Measurements from ENCODE around the gene TMEM190. TPM values are rescaled to one million over a fixed set of nuclear protein-coding genes. Genes with fewer than 3 reads are reported as not detected.
"Not testable (repeated sequence)": the region's sequence is repeated elsewhere in the genome, so short reads cannot be mapped to it uniquely, and the experiment has no call there.

Gene TMEM190
- total and polyA plus RNA-seq, 12 donors: 0.55 to 63.0 (median 1.7) TPM; not detected in 6

- TF ChIP-seq POLR2A (IDR thresholded peaks at IDR 0.05): no peak
- Histone ChIP-seq H3K27me3 (no peaks in the 10 kb centered on the region), H3K36me3 (replicated peaks in 1 of 2) (peaks cover 0 to 36% of the 10 kb centered on the region in 2 donors), H3K4me3 (no peak overlapping the region), H3K27ac (no peak overlapping the region), H3K9me3 (replicated peaks in 1 of 3) (no peaks in the 10 kb centered on the region), H3K4me1 (replicated peaks in 1 of 2) (peaks cover 0 to 1% of the 10 kb centered on the region in 2 donors)
- intact Hi-C loops (cut with DNase I): no loop called here
- no peak for DNase-seq
- WGBS, 4 donors: 89 to 91% (median 91%) methylated on average over 7 to 14 of the region's 14 CpGs
These were observed 23.9 kb downstream of the TMEM190 start for GRCh38 chr19:55400281-55401087.

- DNase-seq; intact Hi-C loops (cut with DNase I); H3K27ac ChIP-seq; H3K4me1 ChIP-seq (replicated peaks in 1 of 2); H3K9me3 ChIP-seq (replicated peaks in 1 of 3); H3K27me3 ChIP-seq; H3K4me3 ChIP-seq: not testable (repeated sequence)
- peaks cover 0 to 44% of the 10 kb centered on the region in 2 donors for H3K36me3 ChIP-seq (replicated peaks in 1 of 2)
- 80 to 88% (median 83%) methylated on average over 1 to 19 of the region's 28 CpGs for WGBS, 4 donors
These were observed 24.8 kb downstream of the TMEM190 start for GRCh38 chr19:55401390-55401789.

- 86 to 100% (median 92%) methylated on average over 2 of the region's 2 CpGs for WGBS, 4 donors
- H3K27ac ChIP-seq: no peak overlapping the region
- H3K4me3 ChIP-seq: no peak overlapping the region
- H3K27me3 ChIP-seq: no peaks in the 10 kb centered on the region
- no peak for DNase-seq
- H3K36me3 ChIP-seq (replicated peaks in 1 of 2): peaks cover 0 to 44% of the 10 kb centered on the region in 2 donors
- H3K9me3 ChIP-seq (replicated peaks in 1 of 3): no peaks in the 10 kb centered on the region
- H3K4me1 ChIP-seq (replicated peaks in 1 of 2): peaks cover 6 to 18% of the 10 kb centered on the region in 2 donors
- intact Hi-C loops (cut with DNase I): no loop called here
- no peak for TF ChIP-seq CTCF (IDR thresholded peaks at IDR 0.05)
- no peak for TF ChIP-seq POLR2A (IDR thresholded peaks at IDR 0.05)
These were observed 25.9 kb downstream of the TMEM190 start for GRCh38 chr19:55402509-55402908.

- intact Hi-C loops (cut with DNase I): no loop called here
- TF ChIP-seq CTCF (IDR thresholded peaks at IDR 0.05) (no peak), POLR2A (IDR thresholded peaks at IDR 0.05) (no peak)
- Histone ChIP-seq H3K9me3 (replicated peaks in 1 of 3) (no peaks in the 10 kb centered on the region), H3K4me3 (no peak overlapping the region), H3K36me3 (replicated peaks in 1 of 2) (peaks cover 0 to 40% of the 10 kb centered on the region in 2 donors), H3K27ac (no peak overlapping the region), H3K4me1 (replicated peaks in 1 of 2) (peaks cover 6 to 24% of the 10 kb centered on the region in 2 donors), H3K27me3 (no peaks in the 10 kb centered on the region)
- DNase-seq: no peak
- 80 to 91% (median 86%) methylated on average over 5 of the region's 5 CpGs for WGBS, 4 donors
These were observed 29.0 kb downstream of the TMEM190 start for GRCh38 chr19:55405638-55406037.

- Histone ChIP-seq H3K4me3 (peak overlapping the region in 1 of 4 donors; percentile 90), H3K36me3 (replicated peaks in 1 of 2) (peaks cover 0 to 35% of the 10 kb centered on the region in 2 donors), H3K9me3 (replicated peaks in 1 of 3) (no peaks in the 10 kb centered on the region), H3K27me3 (no peaks in the 10 kb centered on the region), H3K4me1 (replicated peaks in 1 of 2) (peaks cover 6 to 24% of the 10 kb centered on the region in 2 donors), H3K27ac (peak overlapping the region in 1 of 5 donors; percentile 99)
- intact Hi-C loops (cut with DNase I): no loop called here
- 79 to 89% (median 83%) methylated on average over 11 to 14 of the region's 14 CpGs for WGBS, 4 donors
- TF ChIP-seq POLR2A (IDR thresholded peaks at IDR 0.05) (no peak), CTCF (IDR thresholded peaks at IDR 0.05) (no peak)
- no peak for DNase-seq
These were observed 29.6 kb downstream of the TMEM190 start for GRCh38 chr19:55406091-55406825.
